Heart right ventricle (tissue), 16 donors: ENCODE results near the gene KCNQ1. TPM values are rescaled to one million over a fixed set of nuclear protein-coding genes. Genes with fewer than 3 reads are reported as not detected.

Source experiments
- ATAC-seq, 8 donors: fragments of 200-7000 bp; cut with Tn5 transposase; one replicate each; pipeline ENCODE4 v1.9.1; 2020; ENCODE audit warnings: mild to moderate bottlenecking in 8 of 8, moderate library complexity in 8 of 8, moderate number of reproducible peaks in 1 of 8
- DNase-seq, 2 donors: peaks; one replicate each; pipeline ENCODE4 v3.0.0-alpha.2; 2020
- H3K27ac ChIP-seq, 10 donors: fragments of 200-600 bp; sonication (generic) in 2 of 10; one replicate each; pipeline versions ENCODE4 v1.5.0 to v1.8.0; 2020 to 2022; ENCODE audit warnings: mild to moderate bottlenecking in 3 of 10
- H3K27me3 ChIP-seq, 7 donors: fragments of 200-600 bp; one replicate each; pipeline ENCODE4 v1.8.0; 2021 to 2022; ENCODE audit warnings: mild to moderate bottlenecking in 2 of 7
- H3K36me3 ChIP-seq, 9 donors: fragments of 200-600 bp; sonication (generic) in 1 of 9; one replicate each; pipeline versions ENCODE4 v1.5.0 to v1.8.0; 2020 to 2022; ENCODE audit warnings: mild to moderate bottlenecking in 2 of 9
- H3K4me1 ChIP-seq, 9 donors: fragments of 200-600 bp; sonication (generic) in 1 of 9; one replicate each; pipeline versions ENCODE4 v1.5.0 to v1.8.0; 2020 to 2022; ENCODE audit warnings: mild to moderate bottlenecking in 4 of 9
- H3K4me3 ChIP-seq, 10 donors: fragments of 200-600 bp; sonication (generic) in 2 of 10; one replicate each; pipeline versions ENCODE4 v1.5.0 to v1.8.0; 2020 to 2022; ENCODE audit warnings: mild to moderate bottlenecking in 7 of 10, moderate library complexity in 2 of 10
- H3K9me3 ChIP-seq, 11 donors: fragments of 200-600 bp in 10 of 11; sonication (generic) in 2 of 11; one replicate each; pipeline versions ENCODE4 v1.5.0 to v1.8.0; 2013 to 2022; ENCODE audit warnings: mild to moderate bottlenecking in 2 of 11, control low read depth in 1 of 11, moderate library complexity in 1 of 11
- CTCF ChIP-seq, 9 donors: fragments of 200-600 bp; sonication (generic) in 2 of 9; IDR thresholded peaks; one replicate each; pipeline versions ENCODE4 v1.5.0 to v1.8.0; 2021 to 2022; ENCODE audit warnings: antibody characterized with exemption in 9 of 9, mild to moderate bottlenecking in 5 of 9, moderate library complexity in 1 of 9
- WGBS, 2 donors: extraction: QIAGEN DNeasy Blood & Tissue Kit; methylation state at CpG; one replicate each; pipeline ENCODE4 v1.1.7; 2013; ENCODE audit warnings: inconsistent platforms in 1 of 2; 5-methylcytosine and 5-hydroxymethylcytosine counted together
- intact Hi-C, 10 donors: fragments of 100-400 bp; cut with DNase I; formaldehyde crosslinking; loops; one replicate each; pipeline versions ENCODE4 v1.11.1 to v1.14.2; 2022
- polyA plus RNA-seq, 2 donors: library from polyadenylated mRNA; stranded (reverse); fragments of 200-250 nt; gene quantifications; one replicate each; pipeline ENCODE4 v1.2.3, GENCODE V29; 2013
- total RNA-seq, 10 donors: library from RNA; stranded (reverse); fragmentation: NEBNext Ultra II Directional in 3 of 10; extraction: Animal tissue kit (Norgen Biotek cat#: 25700) in 3 of 10; gene quantifications; one replicate each; pipeline versions ENCODE4 v1.2.1 to v1.2.4, GENCODE V29; 2021 to 2023
- donor health status: Arrhythmogenic right ventricular cardiomyopathy.
- donor health status: ischemic (EF 13 %, LVEDD 7.1; RV severe dilation, severe dysfunction).
- donor health status: healthy with polysubstance abuse.
- donor health status: DM: no; HTN: yes; CAD: no.
- donor health status: DM: no; HTN: no; CAD: no.
- donor health status: ischemic (EF 25% LVEDD 6.9; RV normal size, moderate dysfunction).
- donor health status: ischemic (EF 25% LVEDD 5.7; RV mildly dilated, moderate dysfunction).
- donor health status: healthy.
- donor health status: DM: yes; HTN: yes; CAD: no.
- donor health status: Ischemic cardiomyopathy.
- donor health status: ischemic (EF 35%, LVEDD 5.7; RV mildly dilated, moderate dysfunction).
- donor health status: nonischemic (EF 11% LVEDD 7.7; RV severe dilation, severe dysfunction).
- donor health status: DM: yes; HTN: yes; CAD: no.
- donor health status: PGD.
- donor health status: ischemic (EF 29% LVEDD 5.4; RV normal size, mild dysfunction).
- donor health status: nonischemic (EF 23%, LVEDD 6.1; RV moderate dilation, normal function).

KCNQ1 gene
- total and polyA plus RNA-seq, 12 donors: 19.9 to 48.2 (median 33.7) TPM

- intact Hi-C loops: loop anchor here in 1 of 10 donors (5.0 kb wide), 1 partner anchor 463 kb away; no protein-coding TSS in a partner anchor
- DNase-seq: no peak
- no peak for TF ChIP-seq CTCF (IDR thresholded peaks at IDR 0.05)
- Histone ChIP-seq H3K27ac (no peak overlapping the region), H3K4me1 (no peaks in the 10 kb centered on the region), H3K9me3 (peaks cover 0 to 3% (median 0%) of the 10 kb centered on the region in 11 donors), H3K36me3 (no peaks in the 10 kb centered on the region), H3K4me3 (no peak overlapping the region), H3K27me3 (peaks cover 0 to 15% (median 3%) of the 10 kb centered on the region in 7 donors)
- no peak for ATAC-seq
- 82 to 88% methylated on average over 11 of the region's 11 CpGs for WGBS, 2 donors
These were observed 10.1 kb upstream of the KCNQ1 start for GRCh38 chr11:2434506-2435255.

DNA sequence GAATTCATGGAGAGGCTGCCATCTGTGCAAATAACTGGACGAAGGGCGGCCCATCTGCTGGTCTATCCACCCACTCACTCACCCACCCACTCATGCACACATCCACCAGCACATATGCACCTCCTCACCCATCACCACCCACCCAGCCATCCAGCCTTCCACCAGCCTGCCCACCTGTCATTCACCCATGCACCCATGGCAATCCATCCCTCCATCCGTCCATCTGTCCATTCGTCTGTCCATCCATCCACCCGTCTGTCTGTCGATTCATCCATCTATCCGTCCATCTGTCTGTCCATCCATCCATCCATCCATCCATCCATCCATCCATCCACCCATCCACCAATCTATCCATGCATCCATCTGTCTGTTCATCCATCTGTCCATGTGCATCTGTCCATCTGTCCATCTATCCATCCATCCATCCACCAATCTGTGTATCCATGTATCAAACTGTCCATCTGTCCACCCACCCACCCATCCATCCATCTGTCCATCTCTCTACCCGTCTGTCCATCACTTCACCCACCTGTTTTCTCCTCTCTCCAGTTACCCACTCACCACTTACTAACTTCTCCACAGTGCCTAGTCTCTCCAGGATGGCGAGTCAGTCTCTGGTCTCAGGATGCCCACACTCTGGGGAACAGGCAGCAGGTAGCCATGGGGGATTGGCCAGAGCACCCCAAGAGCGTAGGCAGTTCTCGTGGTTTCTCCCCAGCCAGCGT lies 9.4 kb upstream of the KCNQ1 start:
- intact Hi-C loops: no loop called here
- Histone ChIP-seq H3K27me3 (peaks cover 0 to 15% (median 3%) of the 10 kb centered on the region in 7 donors), H3K36me3 (no peaks in the 10 kb centered on the region), H3K9me3 (peaks cover 0 to 5% (median 0%) of the 10 kb centered on the region in 11 donors), H3K4me3 (no peak overlapping the region), H3K4me1 (no peaks in the 10 kb centered on the region), H3K27ac (no peak overlapping the region)
- ATAC-seq: no peak
- no peak for DNase-seq
- TF ChIP-seq CTCF (IDR thresholded peaks at IDR 0.05): no peak
- WGBS, 2 donors: 89 to 92% methylated on average over 12 of the region's 12 CpGs

GRCh38 chr11:2436013-2436520 lies 8.7 kb upstream of the KCNQ1 start:
- H3K4me3 ChIP-seq: no peak overlapping the region
- H3K9me3 ChIP-seq: peaks cover 0 to 5% (median 0%) of the 10 kb centered on the region in 11 donors
- no peaks in the 10 kb centered on the region for H3K36me3 ChIP-seq
- intact Hi-C loops: no loop called here
- no peak for DNase-seq
- WGBS, 2 donors: 76 to 79% methylated on average over 10 of the region's 10 CpGs
- H3K4me1 ChIP-seq: no peaks in the 10 kb centered on the region
- H3K27me3 ChIP-seq: peaks cover 0 to 15% (median 4%) of the 10 kb centered on the region in 7 donors
- no peak for ATAC-seq
- TF ChIP-seq CTCF (IDR thresholded peaks at IDR 0.05): no peak
- H3K27ac ChIP-seq: no peak overlapping the region

- Histone ChIP-seq H3K27me3 (peaks cover 0 to 15% (median 4%) of the 10 kb centered on the region in 7 donors), H3K4me3 (no peak overlapping the region), H3K9me3 (peaks cover 0 to 5% (median 0%) of the 10 kb centered on the region in 11 donors), H3K4me1 (no peaks in the 10 kb centered on the region), H3K36me3 (no peaks in the 10 kb centered on the region), H3K27ac (no peak overlapping the region)
- no peak for ATAC-seq
- no peak for DNase-seq
- intact Hi-C loops: no loop called here
- 82 to 90% methylated on average over 13 of the region's 13 CpGs for WGBS, 2 donors
- no peak for TF ChIP-seq CTCF (IDR thresholded peaks at IDR 0.05)
These were observed 8.2 kb upstream of the KCNQ1 start for GRCh38 chr11:2436521-2437031.
